Measurements from ENCODE around the gene NCBP3. TPM values are rescaled to one million over a fixed set of nuclear protein-coding genes. Genes with fewer than 3 reads are reported as not detected.

Gene NCBP3
- total and polyA plus RNA-seq, 2 of the 4 experiments (the other 2 are of a cell fraction): 10.8 to 13.5 TPM

DNA sequence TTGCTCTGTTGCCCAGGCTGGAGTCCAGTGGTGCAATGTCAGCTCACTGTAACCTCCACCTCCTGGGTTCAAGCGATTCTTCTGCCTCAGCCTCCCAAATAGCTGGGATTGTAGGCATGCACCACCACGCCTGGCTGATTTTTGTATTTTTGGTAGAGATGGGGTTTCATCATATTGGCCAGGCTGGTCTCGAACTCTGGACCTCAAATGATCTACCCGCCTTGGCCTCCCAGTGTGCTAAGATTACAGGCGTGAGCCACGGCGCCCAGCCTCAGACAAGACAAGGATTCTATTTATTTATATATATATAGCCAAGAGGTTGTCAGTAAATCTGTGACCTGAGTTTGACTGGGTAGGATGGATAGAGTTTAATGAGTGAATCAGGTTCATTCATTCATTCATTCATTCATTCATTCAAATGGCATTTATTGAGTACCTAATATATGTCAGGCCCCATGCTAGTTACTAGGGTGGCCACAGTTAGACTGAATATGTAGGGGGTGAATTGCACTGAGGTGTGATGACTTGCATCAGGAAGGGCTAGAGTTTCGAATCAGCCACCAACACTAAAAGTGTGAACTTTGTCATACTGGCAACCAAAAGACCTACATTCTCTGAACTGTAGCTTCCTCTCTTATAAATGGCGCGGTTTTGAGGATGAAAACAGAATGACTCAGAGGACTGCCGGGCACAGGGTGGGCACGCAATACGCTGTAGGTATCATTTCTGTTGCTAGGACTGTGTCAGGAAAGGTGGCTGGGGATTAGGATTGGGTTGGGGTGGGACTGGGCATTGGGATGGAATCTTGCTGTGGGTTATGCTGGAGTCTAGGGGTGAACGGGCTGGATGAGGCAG is 82.9 kb downstream of the NCBP3 start:
- ChIA-PET CTCF (no interaction called here), POLR2A (ENCODE audit: unreplicated experiment) (interaction anchor here (0.7 kb wide), 1 partner anchor 24 kb away, joined by 9 read pairs; no protein-coding TSS in a partner anchor)
- no peak overlapping the region for H2BK5ac ChIP-seq (ENCODE audit: low read depth, low read length, poor library complexity, severe bottlenecking)
- H3K27me3 ChIP-seq (ENCODE audit: control insufficient read depth, insufficient read depth, low read length): peaks cover 12% of the 10 kb centered on the region; the same call in 1 of the 2 replicates
- no peaks in the 10 kb centered on the region for H3K36me3 ChIP-seq (ENCODE audit: control insufficient read depth, insufficient read depth, low read length)
- no peak overlapping the region for H3K18ac ChIP-seq (ENCODE audit: low read depth, low read length)
- H2AK5ac ChIP-seq (ENCODE audit: low read depth, low read length): no peak overlapping the region
- H3K56ac ChIP-seq (ENCODE audit: extremely low read depth, insufficient read depth, low read length): no peak overlapping the region
- H3K4me2 ChIP-seq (ENCODE audit: low read depth, low read length): no peak overlapping the region
- no peaks in the 10 kb centered on the region for H4K20me1 ChIP-seq (ENCODE audit: insufficient read depth, low read length)
- no peak overlapping the region for H4K8ac ChIP-seq (ENCODE audit: low read depth in 2 of 2, low read length in 2 of 2)
- no peaks in the 10 kb centered on the region for H3K79me1 ChIP-seq (ENCODE audit: low read depth in 1 of 2, low read length in 2 of 2)
- H3K14ac ChIP-seq (replicated peaks; ENCODE audit: low read depth, low read length): no peak overlapping the region
- DNase-seq: no peak
- no peak overlapping the region for H4K91ac ChIP-seq (ENCODE audit: insufficient read depth, low read depth, low read length)
- no peak overlapping the region for H3K4me3 ChIP-seq (ENCODE audit: insufficient read depth, low read depth, low read length)
- BruUV-seq (replicated peaks): no TSS peak
- 96% methylated on average over 3 of the region's 14 CpGs; no CpG with 5 or more reads in 1 of the 2 experiments for WGBS, 2 experiments (ENCODE audit: extremely low coverage in 2 of 2, insufficient read length in 1 of 2)
- H3K23ac ChIP-seq (ENCODE audit: low read depth, low read length): no peak overlapping the region
- ATAC-seq (ENCODE audit: low read depth): no peak
- no peak overlapping the region for H2BK15ac ChIP-seq (ENCODE audit: low read depth, low read length)
- intact Hi-C loops (cut with micrococcal nuclease) (no loop called here), in situ Hi-C loops (cut with MboI; ENCODE audit: low sequenced_read_pairs) (no loop called here), dilution Hi-C loops (cut with HindIII; ENCODE audit: low sequenced_read_pairs, unreplicated experiment) (no loop called here)
- no peak overlapping the region for H2AK9ac ChIP-seq (replicated peaks; ENCODE audit: low read depth, low read length, poor library complexity)
- no peak for TF ChIP-seq ELK1 (IDR thresholded peaks at IDR 0.05; ENCODE audit: borderline replicate concordance, low read depth, low read length)
- no peak for TF ChIP-seq CHD1 (IDR thresholded peaks at IDR 0.05; ENCODE audit: low read depth, low read length)
- TF ChIP-seq CEBPB (IDR thresholded peaks at IDR 0.05; ENCODE audit: low read depth, low read length): no peak
- TF ChIP-seq MAZ (IDR thresholded peaks at IDR 0.05; ENCODE audit: borderline replicate concordance, low read depth, low read length): no peak
- no peak for TF ChIP-seq NFE2L2 (IDR thresholded peaks at IDR 0.05; ENCODE audit: low read depth, low read length)
- TF ChIP-seq RFX5 (IDR thresholded peaks at IDR 0.05; ENCODE audit: low read depth, low read length): no peak
- no peak for TF ChIP-seq MXI1 (IDR thresholded peaks at IDR 0.05; ENCODE audit: borderline replicate concordance, low read depth, low read length)
- TF ChIP-seq RCOR1 (IDR thresholded peaks at IDR 0.05; ENCODE audit: insufficient replicate concordance, low read length): no peak
- TF ChIP-seq FOS (IDR thresholded peaks at IDR 0.05; ENCODE audit: low read depth, low read length): no peak
- TF ChIP-seq BHLHE40 (IDR thresholded peaks at IDR 0.05; ENCODE audit: low read depth, low read length): no peak
- H2AFZ ChIP-seq (replicated peaks; ENCODE audit: low read length, poor library complexity): no peak overlapping the region
- no peak overlapping the region for H4K5ac ChIP-seq (ENCODE audit: low read depth, low read length)
- no peaks in the 10 kb centered on the region for H3K4me1 ChIP-seq (ENCODE audit: control insufficient read depth, insufficient read depth, low read length)
- no peak overlapping the region for H3K9ac ChIP-seq (ENCODE audit: low read depth, low read length)
- no peak overlapping the region for H2BK20ac ChIP-seq (ENCODE audit: low read depth, low read length)
- no peaks in the 10 kb centered on the region for H3K9me1 ChIP-seq (ENCODE audit: insufficient read depth, low read length)
- no peak overlapping the region for H3K4ac ChIP-seq (ENCODE audit: low read depth, low read length)
- H2BK120ac ChIP-seq (ENCODE audit: low read depth, low read length): no peak overlapping the region
- H3K27ac ChIP-seq (ENCODE audit: insufficient read depth, low read length): no peak overlapping the region
- peaks cover 17% of the 10 kb centered on the region for H3K9me3 ChIP-seq (ENCODE audit: control insufficient read depth, insufficient read depth, low read length)

All from IMR-90 (cell line).